ENCODE results near the gene GNG3. TPM values are rescaled to one million over a fixed set of nuclear protein-coding genes. Genes with fewer than 3 reads are reported as not detected.

GNG3 gene
- polyA plus RNA-seq, 2 of the 4 experiments (the other 2 are of a cell fraction) = not detected

DNA sequence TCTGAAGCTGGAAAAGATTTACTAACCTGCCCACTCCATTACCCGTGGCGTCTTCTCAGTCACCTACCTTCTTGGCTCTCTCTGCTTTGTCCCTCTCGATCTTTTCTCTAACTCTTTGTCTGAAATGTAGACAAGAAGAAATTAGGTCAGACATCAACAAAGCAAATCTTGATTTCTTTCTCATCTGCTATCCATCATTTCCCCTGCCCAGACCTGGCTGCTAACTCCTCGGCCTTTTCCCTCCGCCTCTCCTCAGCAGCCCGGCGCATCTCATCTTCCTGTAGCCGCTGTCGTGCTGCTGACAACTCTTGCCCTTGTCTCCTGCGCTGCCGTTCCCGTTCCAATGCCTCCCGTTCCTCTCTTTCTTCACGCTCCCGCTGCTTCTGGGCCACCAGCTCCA is 29.8 kb upstream of the GNG3 start (continued):
- TF ChIP-seq, protein P1, sequence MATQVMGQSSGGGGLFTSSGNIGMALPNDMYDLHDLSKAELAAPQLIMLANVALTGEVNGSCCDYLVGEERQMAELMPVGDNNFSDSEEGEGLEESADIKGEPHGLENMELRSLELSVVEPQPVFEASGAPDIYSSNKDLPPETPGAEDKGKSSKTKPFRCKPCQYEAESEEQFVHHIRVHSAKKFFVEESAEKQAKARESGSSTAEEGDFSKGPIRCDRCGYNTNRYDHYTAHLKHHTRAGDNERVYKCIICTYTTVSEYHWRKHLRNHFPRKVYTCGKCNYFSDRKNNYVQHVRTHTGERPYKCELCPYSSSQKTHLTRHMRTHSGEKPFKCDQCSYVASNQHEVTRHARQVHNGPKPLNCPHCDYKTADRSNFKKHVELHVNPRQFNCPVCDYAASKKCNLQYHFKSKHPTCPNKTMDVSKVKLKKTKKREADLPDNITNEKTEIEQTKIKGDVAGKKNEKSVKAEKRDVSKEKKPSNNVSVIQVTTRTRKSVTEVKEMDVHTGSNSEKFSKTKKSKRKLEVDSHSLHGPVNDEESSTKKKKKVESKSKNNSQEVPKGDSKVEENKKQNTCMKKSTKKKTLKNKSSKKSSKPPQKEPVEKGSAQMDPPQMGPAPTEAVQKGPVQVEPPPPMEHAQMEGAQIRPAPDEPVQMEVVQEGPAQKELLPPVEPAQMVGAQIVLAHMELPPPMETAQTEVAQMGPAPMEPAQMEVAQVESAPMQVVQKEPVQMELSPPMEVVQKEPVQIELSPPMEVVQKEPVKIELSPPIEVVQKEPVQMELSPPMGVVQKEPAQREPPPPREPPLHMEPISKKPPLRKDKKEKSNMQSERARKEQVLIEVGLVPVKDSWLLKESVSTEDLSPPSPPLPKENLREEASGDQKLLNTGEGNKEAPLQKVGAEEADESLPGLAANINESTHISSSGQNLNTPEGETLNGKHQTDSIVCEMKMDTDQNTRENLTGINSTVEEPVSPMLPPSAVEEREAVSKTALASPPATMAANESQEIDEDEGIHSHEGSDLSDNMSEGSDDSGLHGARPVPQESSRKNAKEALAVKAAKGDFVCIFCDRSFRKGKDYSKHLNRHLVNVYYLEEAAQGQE (IDR thresholded peaks at IDR 0.05) = no peak
- TF ChIP-seq, protein P2, sequence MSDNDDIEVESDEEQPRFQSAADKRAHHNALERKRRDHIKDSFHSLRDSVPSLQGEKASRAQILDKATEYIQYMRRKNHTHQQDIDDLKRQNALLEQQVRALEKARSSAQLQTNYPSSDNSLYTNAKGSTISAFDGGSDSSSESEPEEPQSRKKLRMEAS (IDR thresholded peaks at IDR 0.05) = no peak
- no peak for TF ChIP-seq HOXA7 (CRISPR knock-in tag; IDR thresholded peaks at IDR 0.05)
- TF ChIP-seq, protein P3, sequence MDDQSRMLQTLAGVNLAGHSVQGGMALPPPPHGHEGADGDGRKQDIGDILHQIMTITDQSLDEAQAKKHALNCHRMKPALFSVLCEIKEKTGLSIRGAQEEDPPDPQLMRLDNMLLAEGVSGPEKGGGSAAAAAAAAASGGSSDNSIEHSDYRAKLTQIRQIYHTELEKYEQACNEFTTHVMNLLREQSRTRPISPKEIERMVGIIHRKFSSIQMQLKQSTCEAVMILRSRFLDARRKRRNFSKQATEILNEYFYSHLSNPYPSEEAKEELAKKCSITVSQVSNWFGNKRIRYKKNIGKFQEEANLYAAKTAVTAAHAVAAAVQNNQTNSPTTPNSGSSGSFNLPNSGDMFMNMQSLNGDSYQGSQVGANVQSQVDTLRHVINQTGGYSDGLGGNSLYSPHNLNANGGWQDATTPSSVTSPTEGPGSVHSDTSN (IDR thresholded peaks at IDR 0.05) = no peak
- TF ChIP-seq ZSCAN20 (CRISPR knock-in tag; IDR thresholded peaks at IDR 0.05) = no peak

DNA sequence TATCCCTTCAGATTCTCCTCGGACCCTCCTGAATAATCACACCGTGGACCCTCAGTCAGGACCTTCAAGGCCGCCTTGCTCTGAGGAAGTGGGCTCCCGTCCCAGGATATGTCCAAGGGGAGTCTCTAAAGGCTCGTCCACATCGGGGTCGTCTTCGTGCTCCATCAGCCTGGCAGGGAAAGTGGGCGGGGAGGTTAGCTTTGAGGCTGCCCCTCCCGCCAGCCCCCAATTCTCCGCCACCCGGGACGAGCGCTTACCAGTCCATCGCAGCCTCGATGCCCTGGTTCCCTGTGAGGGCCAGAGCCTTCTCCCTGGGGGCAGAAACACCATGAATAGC is 29.1 kb upstream of the GNG3 start:
- TF ChIP-seq KDM1A (IDR thresholded peaks at IDR 0.05; ENCODE audit: low read depth) (no peak), RNF2 (IDR thresholded peaks at IDR 0.05; ENCODE audit: borderline replicate concordance, low read depth) (no peak), RARB (CRISPR knock-in tag; IDR thresholded peaks at IDR 0.05) (no peak), GATA3 (IDR thresholded peaks at IDR 0.05; ENCODE audit: borderline replicate concordance) (no peak), HOXA7 (CRISPR knock-in tag; IDR thresholded peaks at IDR 0.05) (no peak), RFX5 (IDR thresholded peaks at IDR 0.05) (no peak), EHF (CRISPR knock-in tag; IDR thresholded peaks at IDR 0.05) (no peak), KDM5A (IDR thresholded peaks at IDR 0.05) (no peak), ZC3H11A (IDR thresholded peaks at IDR 0.05) (no peak), FOXS1 (CRISPR knock-in tag; IDR thresholded peaks at IDR 0.05) (no peak)
- TF ChIP-seq, protein P4, sequence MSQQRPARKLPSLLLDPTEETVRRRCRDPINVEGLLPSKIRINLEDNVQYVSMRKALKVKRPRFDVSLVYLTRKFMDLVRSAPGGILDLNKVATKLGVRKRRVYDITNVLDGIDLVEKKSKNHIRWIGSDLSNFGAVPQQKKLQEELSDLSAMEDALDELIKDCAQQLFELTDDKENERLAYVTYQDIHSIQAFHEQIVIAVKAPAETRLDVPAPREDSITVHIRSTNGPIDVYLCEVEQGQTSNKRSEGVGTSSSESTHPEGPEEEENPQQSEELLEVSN (IDR thresholded peaks at IDR 0.05; ENCODE audit: borderline replicate concordance, low read depth) = no peak
- TF ChIP-seq, protein P5, sequence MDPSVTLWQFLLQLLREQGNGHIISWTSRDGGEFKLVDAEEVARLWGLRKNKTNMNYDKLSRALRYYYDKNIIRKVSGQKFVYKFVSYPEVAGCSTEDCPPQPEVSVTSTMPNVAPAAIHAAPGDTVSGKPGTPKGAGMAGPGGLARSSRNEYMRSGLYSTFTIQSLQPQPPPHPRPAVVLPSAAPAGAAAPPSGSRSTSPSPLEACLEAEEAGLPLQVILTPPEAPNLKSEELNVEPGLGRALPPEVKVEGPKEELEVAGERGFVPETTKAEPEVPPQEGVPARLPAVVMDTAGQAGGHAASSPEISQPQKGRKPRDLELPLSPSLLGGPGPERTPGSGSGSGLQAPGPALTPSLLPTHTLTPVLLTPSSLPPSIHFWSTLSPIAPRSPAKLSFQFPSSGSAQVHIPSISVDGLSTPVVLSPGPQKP (IDR thresholded peaks at IDR 0.05; ENCODE audit: low read depth, low read length) = no peak
- TF ChIP-seq, protein P6, sequence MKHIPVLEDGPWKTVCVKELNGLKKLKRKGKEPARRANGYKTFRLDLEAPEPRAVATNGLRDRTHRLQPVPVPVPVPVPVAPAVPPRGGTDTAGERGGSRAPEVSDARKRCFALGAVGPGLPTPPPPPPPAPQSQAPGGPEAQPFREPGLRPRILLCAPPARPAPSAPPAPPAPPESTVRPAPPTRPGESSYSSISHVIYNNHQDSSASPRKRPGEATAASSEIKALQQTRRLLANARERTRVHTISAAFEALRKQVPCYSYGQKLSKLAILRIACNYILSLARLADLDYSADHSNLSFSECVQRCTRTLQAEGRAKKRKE (CRISPR knock-in tag; IDR thresholded peaks at IDR 0.05; ENCODE audit: low read depth) = no peak
- TF ChIP-seq, protein P3 (IDR thresholded peaks at IDR 0.05) = no peak
- TF ChIP-seq, protein P7, sequence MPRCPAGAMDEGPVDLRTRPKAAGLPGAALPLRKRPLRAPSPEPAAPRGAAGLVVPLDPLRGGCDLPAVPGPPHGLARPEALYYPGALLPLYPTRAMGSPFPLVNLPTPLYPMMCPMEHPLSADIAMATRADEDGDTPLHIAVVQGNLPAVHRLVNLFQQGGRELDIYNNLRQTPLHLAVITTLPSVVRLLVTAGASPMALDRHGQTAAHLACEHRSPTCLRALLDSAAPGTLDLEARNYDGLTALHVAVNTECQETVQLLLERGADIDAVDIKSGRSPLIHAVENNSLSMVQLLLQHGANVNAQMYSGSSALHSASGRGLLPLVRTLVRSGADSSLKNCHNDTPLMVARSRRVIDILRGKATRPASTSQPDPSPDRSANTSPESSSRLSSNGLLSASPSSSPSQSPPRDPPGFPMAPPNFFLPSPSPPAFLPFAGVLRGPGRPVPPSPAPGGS (IDR thresholded peaks at IDR 0.05) = no peak
- FAIRE-seq (no peak), DNase-seq (ENCODE audit: low read depth in 1 of 2, low spot score in 1 of 2) (no peak), ATAC-seq (peak; percentile 20 to 27; a peak in 2 of 6 replicates)
- CTCF ChIA-PET = interaction anchor here (2.3 to 7.2 kb wide), 2 partner anchors 14 to 22 kb away, joined by 5 to 126 read pairs; partner anchors contain the start of gene LRRN4CL
- no peaks in the 10 kb centered on the region for H3K9me3 ChIP-seq
- H3K4me3 ChIP-seq = peak overlapping the region; percentile 67
- peak overlapping the region; percentile 87 to 92 for H3K27ac ChIP-seq
- WGBS (ENCODE audit: missing lambda C conversion rate) = 9% methylated on average over 9 of the region's 16 CpGs
- H3K4me1 ChIP-seq = peaks cover 24% of the 10 kb centered on the region
- peak overlapping the region; percentile 90 for H3K4me2 ChIP-seq
- POLR2A ChIA-PET = interaction anchor here (1.3 to 2.7 kb wide), 2 partner anchors 76 to 87 kb away, joined by 4 to 10 read pairs; partner anchors contain the start of genes TUT1 and ZBTB3

Data from A549 (cell line).